ENCODE data around the gene SVEP1.

SVEP1 gene

GRCh38 chr9:110605565-110605964 is 26.0 kb upstream of the SVEP1 start:
- no peaks in the 10 kb centered on the region for H3K27me3 ChIP-seq (ENCODE audit: control insufficient read depth in 5 of 5, insufficient read depth in 4 of 5, low read length in 5 of 5)
- no peaks in the 10 kb centered on the region for H3K4me1 ChIP-seq (ENCODE audit: control insufficient read depth in 5 of 5, insufficient read depth in 5 of 5, low read length in 5 of 5)
- no peak overlapping the region for H3K9ac ChIP-seq (ENCODE audit: low read length in 5 of 5)
- no peak overlapping the region for H3K27ac ChIP-seq (ENCODE audit: low read depth, low read length)
- no peak overlapping the region for H3K4me3 ChIP-seq (ENCODE audit: low read depth in 1 of 5, low read length in 5 of 5)
- H3K36me3 ChIP-seq (ENCODE audit: control insufficient read depth in 5 of 5, insufficient read depth in 5 of 5, low read length in 5 of 5), result no peaks in the 10 kb centered on the region
- H3K9me3 ChIP-seq (ENCODE audit: control insufficient read depth in 5 of 5, low read length in 5 of 5), result no peaks in the 10 kb centered on the region

GRCh38 chr9:110604171-110604601 is 24.6 kb upstream of the SVEP1 start:
- Histone ChIP-seq H3K27ac (ENCODE audit: low read depth, low read length) (no peak overlapping the region), H3K9me3 (ENCODE audit: control insufficient read depth in 5 of 5, low read length in 5 of 5) (no peaks in the 10 kb centered on the region), H3K9ac (ENCODE audit: low read length in 5 of 5) (no peak overlapping the region), H3K4me3 (ENCODE audit: low read depth in 1 of 5, low read length in 5 of 5) (no peak overlapping the region), H3K27me3 (ENCODE audit: control insufficient read depth in 5 of 5, insufficient read depth in 4 of 5, low read length in 5 of 5) (no peaks in the 10 kb centered on the region), H3K36me3 (ENCODE audit: control insufficient read depth in 5 of 5, insufficient read depth in 5 of 5, low read length in 5 of 5) (no peaks in the 10 kb centered on the region), H3K4me1 (ENCODE audit: control insufficient read depth in 5 of 5, insufficient read depth in 5 of 5, low read length in 5 of 5) (peaks cover 0 to 5% (median 4%) of the 10 kb centered on the region in 5 donors)

- H3K27ac ChIP-seq (ENCODE audit: low read depth, low read length), result no peak overlapping the region
- no peak overlapping the region for H3K9ac ChIP-seq (ENCODE audit: low read length in 5 of 5)
- H3K9me3 ChIP-seq (ENCODE audit: control insufficient read depth in 5 of 5, low read length in 5 of 5), result no peaks in the 10 kb centered on the region
- H3K4me1 ChIP-seq (ENCODE audit: control insufficient read depth in 5 of 5, insufficient read depth in 5 of 5, low read length in 5 of 5), result peaks cover 0 to 5% (median 4%) of the 10 kb centered on the region in 5 donors
- no peaks in the 10 kb centered on the region for H3K36me3 ChIP-seq (ENCODE audit: control insufficient read depth in 5 of 5, insufficient read depth in 5 of 5, low read length in 5 of 5)
- no peak overlapping the region for H3K4me3 ChIP-seq (ENCODE audit: low read depth in 1 of 5, low read length in 5 of 5)
- no peaks in the 10 kb centered on the region for H3K27me3 ChIP-seq (ENCODE audit: control insufficient read depth in 5 of 5, insufficient read depth in 4 of 5, low read length in 5 of 5)
These were observed 22.7 kb upstream of the SVEP1 start for GRCh38 chr9:110602281-110602680.

GRCh38 chr9:110601098-110601497 is 21.6 kb upstream of the SVEP1 start:
- Histone ChIP-seq H3K4me1 (ENCODE audit: control insufficient read depth in 5 of 5, insufficient read depth in 5 of 5, low read length in 5 of 5) (peaks cover 0 to 5% (median 4%) of the 10 kb centered on the region in 5 donors), H3K27me3 (ENCODE audit: control insufficient read depth in 5 of 5, insufficient read depth in 4 of 5, low read length in 5 of 5) (no peaks in the 10 kb centered on the region), H3K9ac (ENCODE audit: low read length in 5 of 5) (no peak overlapping the region), H3K36me3 (ENCODE audit: control insufficient read depth in 5 of 5, insufficient read depth in 5 of 5, low read length in 5 of 5) (no peaks in the 10 kb centered on the region), H3K9me3 (ENCODE audit: control insufficient read depth in 5 of 5, low read length in 5 of 5) (no peaks in the 10 kb centered on the region), H3K27ac (ENCODE audit: low read depth, low read length) (no peak overlapping the region), H3K4me3 (ENCODE audit: low read depth in 1 of 5, low read length in 5 of 5) (no peak overlapping the region)

- Histone ChIP-seq H3K4me1 (ENCODE audit: control insufficient read depth in 5 of 5, insufficient read depth in 5 of 5, low read length in 5 of 5) (peaks cover 0 to 5% (median 4%) of the 10 kb centered on the region in 5 donors), H3K4me3 (ENCODE audit: low read depth in 1 of 5, low read length in 5 of 5) (no peak overlapping the region), H3K36me3 (ENCODE audit: control insufficient read depth in 5 of 5, insufficient read depth in 5 of 5, low read length in 5 of 5) (no peaks in the 10 kb centered on the region), H3K27ac (ENCODE audit: low read depth, low read length) (no peak overlapping the region), H3K9me3 (ENCODE audit: control insufficient read depth in 5 of 5, low read length in 5 of 5) (no peaks in the 10 kb centered on the region), H3K27me3 (ENCODE audit: control insufficient read depth in 5 of 5, insufficient read depth in 4 of 5, low read length in 5 of 5) (no peaks in the 10 kb centered on the region), H3K9ac (ENCODE audit: low read length in 5 of 5) (no peak overlapping the region)
These were observed 19.9 kb upstream of the SVEP1 start for GRCh38 chr9:110599468-110599867.

GRCh38 chr9:110592044-110592830 is 12.7 kb upstream of the SVEP1 start:
- no peaks in the 10 kb centered on the region for H3K27me3 ChIP-seq (ENCODE audit: control insufficient read depth in 5 of 5, insufficient read depth in 4 of 5, low read length in 5 of 5)
- no peak overlapping the region for H3K27ac ChIP-seq (ENCODE audit: low read depth, low read length)
- H3K4me3 ChIP-seq (ENCODE audit: low read depth in 1 of 5, low read length in 5 of 5), result no peak overlapping the region
- no peaks in the 10 kb centered on the region for H3K4me1 ChIP-seq (ENCODE audit: control insufficient read depth in 5 of 5, insufficient read depth in 5 of 5, low read length in 5 of 5)
- H3K36me3 ChIP-seq (ENCODE audit: control insufficient read depth in 5 of 5, insufficient read depth in 5 of 5, low read length in 5 of 5), result no peaks in the 10 kb centered on the region
- H3K9ac ChIP-seq (ENCODE audit: low read length in 5 of 5), result no peak overlapping the region
- no peaks in the 10 kb centered on the region for H3K9me3 ChIP-seq (ENCODE audit: control insufficient read depth in 5 of 5, low read length in 5 of 5)

GRCh38 chr9:110591526-110591925 is 12.0 kb upstream of the SVEP1 start:
- H3K9ac ChIP-seq (ENCODE audit: low read length in 5 of 5), result no peak overlapping the region
- H3K27me3 ChIP-seq (ENCODE audit: control insufficient read depth in 5 of 5, insufficient read depth in 4 of 5, low read length in 5 of 5), result no peaks in the 10 kb centered on the region
- H3K4me1 ChIP-seq (ENCODE audit: control insufficient read depth in 5 of 5, insufficient read depth in 5 of 5, low read length in 5 of 5), result no peaks in the 10 kb centered on the region
- no peak overlapping the region for H3K27ac ChIP-seq (ENCODE audit: low read depth, low read length)
- H3K36me3 ChIP-seq (ENCODE audit: control insufficient read depth in 5 of 5, insufficient read depth in 5 of 5, low read length in 5 of 5), result no peaks in the 10 kb centered on the region
- no peak overlapping the region for H3K4me3 ChIP-seq (ENCODE audit: low read depth in 1 of 5, low read length in 5 of 5)
- no peaks in the 10 kb centered on the region for H3K9me3 ChIP-seq (ENCODE audit: control insufficient read depth in 5 of 5, low read length in 5 of 5)

- Histone ChIP-seq H3K27ac (ENCODE audit: low read depth, low read length) (no peak overlapping the region), H3K4me3 (ENCODE audit: low read depth in 1 of 5, low read length in 5 of 5) (no peak overlapping the region), H3K36me3 (ENCODE audit: control insufficient read depth in 5 of 5, insufficient read depth in 5 of 5, low read length in 5 of 5) (no peaks in the 10 kb centered on the region), H3K4me1 (ENCODE audit: control insufficient read depth in 5 of 5, insufficient read depth in 5 of 5, low read length in 5 of 5) (no peaks in the 10 kb centered on the region), H3K27me3 (ENCODE audit: control insufficient read depth in 5 of 5, insufficient read depth in 4 of 5, low read length in 5 of 5) (no peaks in the 10 kb centered on the region), H3K9me3 (ENCODE audit: control insufficient read depth in 5 of 5, low read length in 5 of 5) (no peaks in the 10 kb centered on the region), H3K9ac (ENCODE audit: low read length in 5 of 5) (no peak overlapping the region)
These were observed 11.3 kb upstream of the SVEP1 start for GRCh38 chr9:110590816-110591215.

GRCh38 chr9:110588296-110588695 is 8.8 kb upstream of the SVEP1 start:
- no peak overlapping the region for H3K9ac ChIP-seq (ENCODE audit: low read length in 5 of 5)
- H3K27ac ChIP-seq (ENCODE audit: low read depth, low read length), result no peak overlapping the region
- no peaks in the 10 kb centered on the region for H3K36me3 ChIP-seq (ENCODE audit: control insufficient read depth in 5 of 5, insufficient read depth in 5 of 5, low read length in 5 of 5)
- no peak overlapping the region for H3K4me3 ChIP-seq (ENCODE audit: low read depth in 1 of 5, low read length in 5 of 5)
- peaks cover 0 to under 1% (median 0%) of the 10 kb centered on the region in 5 donors for H3K4me1 ChIP-seq (ENCODE audit: control insufficient read depth in 5 of 5, insufficient read depth in 5 of 5, low read length in 5 of 5)
- no peaks in the 10 kb centered on the region for H3K27me3 ChIP-seq (ENCODE audit: control insufficient read depth in 5 of 5, insufficient read depth in 4 of 5, low read length in 5 of 5)
- no peaks in the 10 kb centered on the region for H3K9me3 ChIP-seq (ENCODE audit: control insufficient read depth in 5 of 5, low read length in 5 of 5)

- H3K27me3 ChIP-seq (ENCODE audit: control insufficient read depth in 5 of 5, insufficient read depth in 4 of 5, low read length in 5 of 5), result peaks cover 0 to 5% (median 0%) of the 10 kb centered on the region in 5 donors
- peaks cover 2 to 42% (median 30%) of the 10 kb centered on the region in 5 donors for H3K4me1 ChIP-seq (ENCODE audit: control insufficient read depth in 5 of 5, insufficient read depth in 5 of 5, low read length in 5 of 5)
- H3K4me3 ChIP-seq (ENCODE audit: low read depth in 1 of 5, low read length in 5 of 5), result peak overlapping the region in 1 of 5 donors; percentile 44
- H3K9ac ChIP-seq (ENCODE audit: low read length in 5 of 5), result no peak overlapping the region
- no peak overlapping the region for H3K27ac ChIP-seq (ENCODE audit: low read depth, low read length)
- H3K9me3 ChIP-seq (ENCODE audit: control insufficient read depth in 5 of 5, low read length in 5 of 5), result no peaks in the 10 kb centered on the region
- no peaks in the 10 kb centered on the region for H3K36me3 ChIP-seq (ENCODE audit: control insufficient read depth in 5 of 5, insufficient read depth in 5 of 5, low read length in 5 of 5)
These were observed 3.7 kb upstream of the SVEP1 start for GRCh38 chr9:110583237-110583636.

Data from subcutaneous abdominal adipose tissue (tissue), 5 donors.